ENCODE results near the gene SUN1.

SUN1 gene

GRCh38 chr7:907158-907980 lies 75.1 kb downstream of the SUN1 start:
- no peak for DNase-seq (ENCODE audit: low spot score)

GRCh38 chr7:908159-908581 lies 75.9 kb downstream of the SUN1 start:
- no peak for DNase-seq (ENCODE audit: low spot score)

- DNase-seq (ENCODE audit: low spot score), result peak; percentile 72
These were observed 76.5 kb downstream of the SUN1 start for GRCh38 chr7:908591-909357.

DNA sequence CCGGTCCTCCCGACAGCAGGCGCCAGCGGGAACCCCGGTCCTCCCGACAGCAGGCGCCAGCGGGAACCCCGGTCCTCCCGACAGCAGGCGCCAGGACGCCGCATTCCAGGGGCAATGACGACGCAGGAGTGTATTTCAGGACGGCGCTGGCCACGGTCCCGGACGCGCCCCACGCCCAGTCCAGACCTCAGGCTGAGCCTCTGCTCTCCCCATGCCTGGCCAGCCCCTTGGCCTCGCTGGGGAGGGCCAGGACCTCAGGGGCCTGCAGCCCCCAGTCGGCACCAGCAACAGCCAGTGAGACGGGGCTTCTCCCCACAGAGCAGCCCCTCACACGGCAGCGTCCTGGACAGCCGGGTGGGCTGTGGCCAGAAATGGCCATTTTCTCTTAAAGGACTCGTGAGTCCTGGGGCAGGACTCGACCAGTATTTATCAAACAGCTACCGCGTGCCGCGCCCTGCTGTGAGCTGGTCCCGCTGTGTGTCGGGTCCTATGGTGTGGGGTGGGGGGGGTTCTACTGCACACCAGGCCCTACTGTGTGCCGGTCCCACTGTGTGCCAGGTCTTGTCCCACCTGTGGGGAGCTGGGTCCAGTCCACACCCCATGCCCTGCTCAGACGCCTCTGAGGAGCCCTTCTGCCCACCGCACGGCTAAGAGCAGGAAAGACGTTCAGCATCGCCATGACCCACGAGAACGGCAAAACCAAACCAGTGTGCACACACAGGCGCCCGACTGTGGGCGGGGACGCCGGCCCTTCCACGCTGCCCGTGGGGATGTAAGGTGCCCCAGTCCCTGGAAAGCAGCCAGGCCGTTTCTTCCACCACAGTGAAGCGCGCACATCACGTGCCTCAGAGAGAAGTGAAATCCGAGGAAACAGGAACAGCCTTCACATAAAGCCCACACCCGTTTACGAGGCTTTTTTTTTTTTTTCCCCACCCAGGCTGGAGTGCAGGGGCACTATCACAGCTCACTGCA lies 77.4 kb downstream of the SUN1 start:
- peak; percentile 34 for DNase-seq (ENCODE audit: low spot score)

DNA sequence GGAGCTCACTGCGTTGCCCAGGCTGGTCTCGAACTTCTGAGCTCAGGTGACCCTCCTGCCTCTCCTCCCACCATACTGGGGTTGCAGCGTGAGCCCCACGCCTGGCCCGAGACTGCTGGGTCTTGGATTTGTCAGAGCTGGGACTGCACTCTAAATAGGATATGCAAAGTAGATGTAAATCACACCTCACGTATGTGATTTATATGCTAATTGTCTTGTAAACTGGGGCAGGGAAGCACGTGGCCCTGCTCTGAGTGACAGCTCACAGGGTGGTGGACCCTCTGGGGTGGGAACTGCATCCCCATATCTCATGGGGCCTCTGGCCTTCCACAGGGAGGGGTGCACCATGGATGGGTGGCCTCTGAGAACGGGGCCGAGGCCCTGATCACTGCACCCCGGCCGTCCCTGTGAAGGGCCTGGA lies 78.2 kb downstream of the SUN1 start:
- no peak for DNase-seq (ENCODE audit: low spot score)

DNA sequence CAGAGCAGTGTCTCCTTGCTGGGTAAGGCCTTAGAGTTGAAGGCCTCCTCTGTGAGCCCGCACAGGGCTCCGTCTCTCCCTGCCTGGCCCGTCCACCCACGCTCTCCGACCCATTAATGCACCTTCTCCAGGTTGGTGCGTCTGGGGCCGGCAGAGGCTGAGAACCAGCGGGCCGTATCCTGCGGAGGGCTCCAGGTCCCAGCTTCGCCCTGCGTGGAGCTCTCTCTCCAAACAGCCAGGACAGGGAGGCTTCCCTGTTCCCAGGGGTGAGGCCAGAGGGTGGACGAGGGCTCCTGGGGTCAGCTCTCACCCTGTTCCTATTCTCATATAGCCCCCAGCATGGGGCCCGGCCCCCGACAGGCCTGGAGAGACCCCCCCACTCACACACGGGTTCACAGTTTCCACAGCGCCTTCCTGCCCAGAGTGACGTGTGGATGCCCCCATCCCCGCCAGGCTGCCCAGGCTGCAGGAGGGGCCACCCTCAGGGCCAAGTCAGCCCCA lies 78.7 kb downstream of the SUN1 start:
- DNase-seq (ENCODE audit: low spot score), result no peak

- DNase-seq (ENCODE audit: low spot score), result no peak
These were observed 79.7 kb downstream of the SUN1 start for GRCh38 chr7:911791-912480.

- DNase-seq (ENCODE audit: low spot score), result no peak
These were observed 81.7 kb downstream of the SUN1 start for GRCh38 chr7:913736-914520.

- DNase-seq (ENCODE audit: low spot score), result no peak
These were observed 82.4 kb downstream of the SUN1 start for GRCh38 chr7:914521-915194.

DNA sequence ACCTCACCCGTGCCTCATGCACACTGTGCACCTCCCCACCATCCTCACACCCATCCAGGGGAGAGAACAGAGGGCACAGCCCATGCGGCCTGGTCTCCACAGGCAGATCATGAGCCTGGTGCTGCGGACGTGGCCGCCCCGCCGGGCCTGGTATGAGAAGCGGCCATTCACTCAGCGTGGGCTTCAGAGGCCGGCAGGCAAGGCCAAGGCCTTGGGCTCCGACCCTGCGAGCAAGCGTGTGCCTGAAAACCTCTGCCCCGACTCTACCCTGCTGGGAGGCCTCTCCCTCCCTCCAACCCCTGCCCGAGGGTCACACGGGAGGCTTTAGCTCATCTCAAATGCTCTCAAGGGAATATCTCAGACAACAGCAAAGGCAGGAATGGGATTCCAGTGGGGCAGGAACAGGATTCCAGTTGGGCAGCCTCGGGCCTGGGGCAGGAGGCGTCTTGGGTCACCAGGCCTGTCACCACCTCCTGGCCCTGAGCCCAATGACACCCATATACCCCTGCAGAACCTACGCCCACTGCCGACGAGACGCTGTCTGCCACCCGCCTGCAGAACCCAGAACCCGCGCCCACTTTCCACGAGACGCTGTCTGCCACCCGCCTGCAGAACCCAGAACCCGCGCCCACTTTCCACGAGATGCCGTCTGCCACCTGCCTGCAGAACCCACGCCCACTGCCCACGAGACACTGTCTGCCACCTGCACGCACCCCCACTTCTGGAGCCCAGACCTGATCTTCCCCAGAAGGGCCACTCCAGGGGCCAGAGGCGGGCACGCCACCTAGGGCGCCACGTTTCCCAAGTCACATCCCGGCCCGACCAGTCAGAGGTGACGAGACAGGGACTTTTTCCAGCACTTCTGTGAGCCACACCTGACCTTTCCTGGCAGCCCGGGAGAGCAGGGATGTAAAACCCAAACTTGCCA lies 83.3 kb downstream of the SUN1 start:
- peak; percentile 17 for DNase-seq (ENCODE audit: low spot score)

DNA sequence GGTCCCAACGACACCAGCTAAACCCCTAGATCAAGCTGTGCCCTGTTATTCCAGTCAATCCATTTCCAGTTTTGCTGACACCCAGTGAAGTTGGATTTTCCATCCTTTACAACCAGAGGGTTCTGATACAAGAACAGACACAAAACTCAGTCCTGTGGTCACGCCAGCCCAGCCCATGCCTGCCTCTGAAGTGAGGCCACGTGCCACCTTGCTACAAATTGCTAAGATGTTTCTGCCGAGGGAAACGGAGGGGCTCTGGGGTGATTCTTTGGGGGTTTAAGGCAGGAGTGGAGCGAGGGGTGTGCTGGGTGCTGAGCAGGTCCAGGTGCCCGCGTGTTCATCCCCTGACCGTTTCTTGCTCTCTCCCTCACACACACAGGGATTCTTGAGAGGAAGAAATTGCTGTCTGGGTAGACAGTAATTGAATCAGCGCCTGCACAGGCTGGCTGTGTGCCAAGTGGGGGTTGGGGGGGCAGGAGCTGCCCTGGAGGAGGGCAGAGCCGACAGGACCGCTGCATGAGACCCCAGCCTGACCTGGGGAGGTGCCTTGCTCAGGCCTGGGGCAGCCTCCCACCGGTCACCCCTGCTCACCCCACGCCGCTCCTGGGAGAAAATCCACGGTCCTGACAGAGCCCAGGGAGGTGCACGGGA lies 84.1 kb downstream of the SUN1 start:
- no peak for DNase-seq (ENCODE audit: low spot score)

- no peak for DNase-seq (ENCODE audit: low spot score)
These were observed 85.2 kb downstream of the SUN1 start for GRCh38 chr7:917255-918117.

DNA sequence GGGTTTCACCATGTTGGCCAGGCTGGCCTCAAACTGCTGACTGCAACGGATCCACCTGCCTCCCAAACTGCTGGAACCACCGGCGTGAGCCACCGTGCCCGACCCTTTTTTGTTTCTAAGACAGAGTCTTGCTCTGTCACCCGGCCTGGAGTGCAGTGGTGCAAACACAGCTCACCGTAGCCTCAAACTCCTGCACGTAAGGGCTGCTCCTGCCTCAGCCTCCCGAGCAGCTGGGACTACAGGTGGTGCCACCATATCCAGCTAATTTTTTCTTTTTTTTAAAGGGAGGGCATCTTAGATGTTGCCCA lies 85.8 kb downstream of the SUN1 start:
- DNase-seq (ENCODE audit: low spot score), result no peak

- DNase-seq (ENCODE audit: low spot score), result no peak
These were observed 86.3 kb downstream of the SUN1 start for GRCh38 chr7:918441-919113.

- DNase-seq (ENCODE audit: low spot score), result no peak
These were observed 86.8 kb downstream of the SUN1 start for GRCh38 chr7:919114-919442.

DNA sequence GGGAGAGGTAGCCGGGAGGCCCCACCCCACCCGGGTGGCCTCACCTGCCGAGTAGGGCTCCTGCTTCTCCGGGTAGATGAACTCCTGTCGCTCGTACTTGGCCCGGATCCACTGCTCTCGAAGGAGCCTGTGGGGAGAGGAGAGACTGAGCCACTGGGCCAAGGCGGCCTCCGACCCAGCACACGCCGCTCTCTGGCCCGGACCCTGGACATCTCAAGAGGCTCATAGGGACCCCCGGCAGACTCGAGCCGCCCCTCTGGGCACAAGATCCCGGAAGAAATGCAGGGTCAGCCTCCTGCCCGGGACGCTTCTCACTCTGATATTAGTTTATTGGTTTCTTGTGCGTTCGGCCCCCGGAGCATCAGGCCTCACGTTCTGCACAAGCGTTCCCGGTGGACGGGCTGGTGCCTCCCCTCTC lies 87.7 kb downstream of the SUN1 start:
- no peak for DNase-seq (ENCODE audit: low spot score)

All from CD4-positive, alpha-beta T cell treated with Interleukin-15 for 4 hours (primary cell).